ENCODE results near the gene FILIP1.

DNA sequence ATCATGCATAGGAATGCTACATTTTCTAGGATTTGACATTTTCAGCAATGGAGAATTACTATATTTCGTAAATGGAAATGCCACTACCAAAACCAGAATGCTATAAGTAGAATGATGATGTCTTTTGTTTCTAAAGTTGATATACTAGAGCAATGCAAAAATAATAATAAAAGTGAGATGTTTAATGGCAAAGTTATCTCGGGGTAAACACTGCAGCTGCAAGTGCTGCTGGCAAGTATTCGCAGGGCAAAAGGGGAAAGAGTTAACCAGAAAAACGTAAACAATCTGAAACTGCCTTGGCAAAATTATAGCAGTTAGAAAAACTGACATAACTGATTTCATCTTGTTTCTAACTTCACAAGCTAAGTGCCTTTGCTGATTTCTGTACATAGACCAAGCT, 45.5 kb upstream of the FILIP1 start:
- TF ChIP-seq POLR2A (IDR thresholded peaks at IDR 0.05) = no peak
- TF ChIP-seq, protein P1, sequence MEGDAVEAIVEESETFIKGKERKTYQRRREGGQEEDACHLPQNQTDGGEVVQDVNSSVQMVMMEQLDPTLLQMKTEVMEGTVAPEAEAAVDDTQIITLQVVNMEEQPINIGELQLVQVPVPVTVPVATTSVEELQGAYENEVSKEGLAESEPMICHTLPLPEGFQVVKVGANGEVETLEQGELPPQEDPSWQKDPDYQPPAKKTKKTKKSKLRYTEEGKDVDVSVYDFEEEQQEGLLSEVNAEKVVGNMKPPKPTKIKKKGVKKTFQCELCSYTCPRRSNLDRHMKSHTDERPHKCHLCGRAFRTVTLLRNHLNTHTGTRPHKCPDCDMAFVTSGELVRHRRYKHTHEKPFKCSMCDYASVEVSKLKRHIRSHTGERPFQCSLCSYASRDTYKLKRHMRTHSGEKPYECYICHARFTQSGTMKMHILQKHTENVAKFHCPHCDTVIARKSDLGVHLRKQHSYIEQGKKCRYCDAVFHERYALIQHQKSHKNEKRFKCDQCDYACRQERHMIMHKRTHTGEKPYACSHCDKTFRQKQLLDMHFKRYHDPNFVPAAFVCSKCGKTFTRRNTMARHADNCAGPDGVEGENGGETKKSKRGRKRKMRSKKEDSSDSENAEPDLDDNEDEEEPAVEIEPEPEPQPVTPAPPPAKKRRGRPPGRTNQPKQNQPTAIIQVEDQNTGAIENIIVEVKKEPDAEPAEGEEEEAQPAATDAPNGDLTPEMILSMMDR (IDR thresholded peaks at IDR 0.05) = no peak
